Stimulated activated CD8-positive, alpha-beta memory T cell treated with anti-CD3 and anti-CD28 coated beads, Interleukin-4, amount 100 ng/mL, for 1 hour (primary cell): ENCODE measurements around the gene CLTC.
"Not testable (repeated sequence)": the region's sequence is repeated elsewhere in the genome, so short reads cannot be mapped to it uniquely, and the experiment has no call there.

Source experiments
- DNase-seq, 2 donors: peaks; one replicate each; pipeline ENCODE4 v3.0.0-alpha.2; 2020; ENCODE audit warnings: low read depth in 2 of 2, low spot score in 1 of 2

CLTC gene

DNA sequence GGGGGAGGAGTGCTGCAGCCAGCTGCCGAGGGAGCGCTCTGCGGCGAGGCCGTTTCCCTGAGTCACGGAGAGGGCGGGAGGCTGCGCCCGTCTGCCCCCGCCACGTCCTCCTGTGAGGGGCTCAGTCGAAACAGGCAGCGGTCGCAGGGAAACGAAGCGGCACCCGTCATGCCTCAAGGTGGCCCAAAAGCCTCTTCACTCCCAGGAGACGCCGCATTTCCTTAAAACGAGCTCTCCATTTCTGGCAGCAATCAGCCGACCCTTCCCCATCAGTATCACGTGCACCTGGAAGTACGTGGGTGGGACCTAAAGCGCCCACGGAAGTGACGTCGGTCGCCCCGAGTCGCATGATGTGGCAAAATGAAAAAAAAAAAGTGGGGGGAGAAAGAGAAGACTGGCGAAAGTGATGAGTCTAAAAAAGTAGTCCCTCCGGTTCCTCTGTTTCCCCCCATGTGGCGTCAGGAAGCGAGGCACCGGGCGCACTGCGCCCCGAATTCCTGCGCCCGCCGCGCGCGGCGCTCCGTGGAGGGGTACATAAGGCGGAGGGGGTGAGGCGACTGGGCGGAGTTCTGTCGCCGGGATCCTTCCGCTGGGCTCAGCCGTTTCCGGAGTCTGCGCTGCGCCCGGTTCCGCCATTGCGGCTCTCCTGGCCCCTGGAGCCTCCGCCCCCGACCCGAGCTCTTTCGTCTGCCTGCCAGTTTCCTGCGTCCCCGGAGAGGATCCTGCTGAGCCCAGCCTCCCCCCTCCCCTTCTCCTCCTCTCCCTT is at the start of gene CLTC:
Gene CLTC, plus strand, starts transcription at position 598 of the 766 bp plus-strand sequence. CDS start 237 bp downstream, outside the sequence.
- peak; percentile 83 to 84 for DNase-seq

DNA sequence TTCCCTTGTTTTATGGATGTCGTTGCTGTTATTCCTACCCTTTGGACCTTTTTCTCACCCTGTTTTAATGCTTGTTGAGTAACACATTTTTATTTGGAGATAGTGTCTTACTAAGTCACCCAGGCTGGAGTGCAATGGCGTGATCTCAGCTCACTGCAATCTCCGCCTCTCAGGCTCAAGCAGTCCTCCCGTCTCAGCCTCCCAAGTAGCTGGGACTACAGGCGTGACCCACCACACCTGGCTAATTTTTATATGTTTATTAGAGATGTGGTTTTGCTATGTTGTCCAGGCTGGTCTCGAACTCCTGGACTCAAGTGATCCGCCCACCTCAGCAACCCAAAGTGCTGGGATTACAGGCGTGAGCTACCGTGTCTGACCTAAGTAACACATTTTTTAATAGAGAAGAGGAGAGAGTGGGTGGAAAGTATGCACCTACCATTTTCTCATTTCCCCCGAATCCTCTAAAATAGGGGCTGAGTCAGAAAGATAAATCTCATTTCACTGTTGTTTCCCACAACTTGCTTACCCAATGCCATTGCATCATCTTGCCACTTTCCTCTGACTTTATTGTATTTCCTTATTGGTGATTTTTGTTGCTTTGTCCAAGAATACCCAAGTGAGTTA is 47.3 kb upstream of the CLTC start:
- DNase-seq = no peak

DNA sequence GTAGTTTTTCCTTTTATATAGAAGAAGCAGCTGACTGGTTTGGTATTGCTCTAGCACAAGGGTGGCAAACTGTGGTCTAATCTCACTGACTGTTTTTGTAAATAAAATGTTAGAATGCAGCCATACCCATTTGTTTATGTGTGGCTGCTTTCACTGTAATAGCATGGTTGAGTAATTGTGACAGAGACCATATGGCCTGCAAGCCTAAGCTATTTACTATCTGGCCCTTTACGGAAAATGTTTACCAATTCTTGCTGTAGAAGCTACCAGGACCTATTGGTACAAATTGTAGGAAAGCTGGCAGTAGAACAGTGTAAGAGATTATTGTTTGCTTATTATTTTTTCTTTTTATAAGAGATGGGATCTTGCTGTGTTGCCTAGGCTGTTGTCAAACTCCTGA is 35.5 kb upstream of the CLTC start:
- not testable (repeated sequence) for DNase-seq

DNA sequence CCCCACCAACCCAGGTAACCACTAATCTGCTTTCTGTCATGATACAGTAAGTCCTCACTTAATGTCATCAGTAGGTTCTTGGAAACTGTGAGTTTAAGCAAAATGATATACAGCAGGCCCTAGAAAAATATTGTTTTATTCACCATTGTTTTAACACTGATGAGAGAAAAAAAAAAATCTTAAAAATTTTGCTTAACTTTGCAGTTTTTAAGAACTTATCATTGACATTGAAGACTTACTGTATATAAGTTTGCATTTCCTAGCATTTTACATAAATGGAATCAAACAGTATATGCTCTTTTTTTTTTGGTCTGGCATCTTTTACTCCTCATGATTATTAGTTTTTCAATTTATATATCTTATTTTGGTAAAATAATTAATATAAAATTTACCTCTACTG is 19.5 kb upstream of the CLTC start:
- DNase-seq = no peak

DNA sequence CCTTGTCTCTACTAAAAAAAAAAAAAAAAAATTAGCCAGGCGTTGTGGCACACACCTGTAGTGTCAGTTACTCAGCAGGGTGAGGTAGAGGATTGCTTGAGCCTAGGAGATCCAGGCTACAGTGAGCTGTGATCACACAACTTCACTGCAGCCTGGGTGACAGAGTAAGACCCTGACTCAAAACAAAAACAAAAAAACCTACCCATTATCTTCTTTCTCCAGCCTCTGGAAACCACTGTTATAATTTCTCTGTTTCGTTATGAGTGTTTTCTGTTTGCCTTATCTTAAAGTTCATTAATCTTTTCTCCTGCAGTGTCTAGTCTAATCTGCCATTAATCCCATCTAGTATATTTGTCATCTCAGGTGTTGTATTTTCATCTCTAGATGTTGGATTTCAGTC is 18.6 kb upstream of the CLTC start:
- no peak for DNase-seq

DNA sequence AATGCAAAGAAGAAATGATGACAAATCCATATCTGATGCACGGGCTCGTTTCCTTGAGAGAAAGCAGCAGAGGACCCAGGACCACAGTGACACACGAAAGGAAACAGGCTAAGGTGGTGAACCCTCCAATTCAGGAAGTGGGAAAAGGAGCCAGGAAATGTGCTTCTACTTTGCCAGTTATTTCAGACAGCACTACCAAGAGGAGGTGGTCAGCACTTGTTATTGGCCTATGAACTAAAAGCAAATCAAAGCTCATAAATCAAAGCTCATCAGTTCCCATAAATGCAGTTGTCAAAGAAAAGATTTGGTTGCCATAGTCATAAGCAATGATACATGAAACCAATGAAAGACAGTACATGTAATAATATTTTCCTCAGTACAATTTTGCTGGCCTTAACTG is 12.6 kb upstream of the CLTC start:
- no peak for DNase-seq

DNA sequence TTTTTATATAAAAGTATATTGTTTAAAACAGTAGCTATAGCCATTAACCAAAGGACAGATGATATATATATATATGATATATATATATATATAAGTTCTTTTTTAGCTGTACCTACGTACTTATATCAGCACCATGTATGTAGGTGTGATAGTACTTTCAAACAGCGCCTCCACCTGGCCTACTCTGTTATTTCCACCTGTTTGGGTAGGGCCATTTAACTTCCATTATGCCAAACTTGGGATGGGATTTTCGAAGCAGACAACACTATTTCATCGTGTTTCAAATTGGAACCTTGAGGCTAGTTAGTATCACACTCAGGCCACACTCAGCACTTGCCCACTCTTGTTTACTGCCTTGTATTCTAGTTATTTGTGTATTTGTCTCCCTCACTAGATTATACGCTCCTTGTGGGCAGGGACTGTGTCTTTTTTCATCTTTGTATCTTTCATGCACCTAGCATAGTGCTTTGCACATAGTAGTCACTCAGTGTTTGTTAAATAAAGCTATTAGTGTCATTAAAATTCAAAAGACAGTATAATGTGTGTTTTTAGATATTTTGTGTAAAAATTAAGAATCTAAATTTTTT is 11.8 kb upstream of the CLTC start:
- DNase-seq = no peak

DNA sequence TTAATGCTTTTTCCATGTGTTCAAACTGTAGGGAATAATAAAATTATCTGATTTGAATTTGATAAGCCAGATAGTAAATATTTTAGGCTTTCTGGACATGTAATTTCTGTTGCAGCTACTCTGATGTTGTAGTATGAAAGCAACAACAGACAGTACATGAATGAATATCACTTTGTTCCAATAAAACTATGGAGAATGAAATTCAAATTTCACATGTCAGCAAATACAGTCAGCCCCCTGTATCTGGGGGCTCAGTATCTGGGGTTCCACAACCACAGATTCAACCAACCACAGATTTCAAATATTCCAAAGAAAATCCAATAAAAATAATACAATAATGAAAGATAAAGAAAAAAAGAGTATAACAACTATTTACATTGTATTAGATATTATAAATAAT is 8.2 kb upstream of the CLTC start:
- DNase-seq = no peak

DNA sequence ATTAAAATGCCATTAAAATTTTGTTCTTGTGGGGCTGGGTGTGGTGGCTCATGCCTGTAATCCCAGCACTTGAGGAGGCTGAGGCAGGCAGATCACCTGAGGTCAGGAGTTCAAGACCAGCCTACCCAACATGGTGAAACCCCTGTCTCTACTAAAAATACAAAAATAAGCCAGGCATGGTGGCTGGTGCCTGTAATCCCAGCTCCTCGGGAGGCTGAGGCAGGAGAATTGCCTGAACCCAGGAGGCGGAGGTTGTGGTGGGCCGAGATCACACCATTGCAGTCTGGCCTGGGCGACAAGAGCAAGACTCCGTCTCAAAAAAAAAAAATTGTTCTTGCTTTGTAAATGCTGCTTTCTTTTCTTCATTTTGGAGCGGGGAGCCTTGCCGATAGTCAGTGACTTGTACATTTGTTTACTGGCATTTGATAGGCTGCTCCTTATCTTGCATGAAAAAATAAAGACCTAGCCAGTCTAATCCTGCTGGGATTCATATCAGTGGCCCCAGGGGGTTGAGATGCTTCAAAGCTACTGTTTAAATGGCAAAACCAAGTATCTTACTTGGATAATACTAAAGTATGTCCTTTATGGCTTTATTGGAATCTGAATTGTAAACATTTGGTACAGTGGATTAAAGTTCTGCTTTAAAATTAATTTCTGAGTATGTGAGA is 3.3 kb upstream of the CLTC start:
- DNase-seq = no peak

DNA sequence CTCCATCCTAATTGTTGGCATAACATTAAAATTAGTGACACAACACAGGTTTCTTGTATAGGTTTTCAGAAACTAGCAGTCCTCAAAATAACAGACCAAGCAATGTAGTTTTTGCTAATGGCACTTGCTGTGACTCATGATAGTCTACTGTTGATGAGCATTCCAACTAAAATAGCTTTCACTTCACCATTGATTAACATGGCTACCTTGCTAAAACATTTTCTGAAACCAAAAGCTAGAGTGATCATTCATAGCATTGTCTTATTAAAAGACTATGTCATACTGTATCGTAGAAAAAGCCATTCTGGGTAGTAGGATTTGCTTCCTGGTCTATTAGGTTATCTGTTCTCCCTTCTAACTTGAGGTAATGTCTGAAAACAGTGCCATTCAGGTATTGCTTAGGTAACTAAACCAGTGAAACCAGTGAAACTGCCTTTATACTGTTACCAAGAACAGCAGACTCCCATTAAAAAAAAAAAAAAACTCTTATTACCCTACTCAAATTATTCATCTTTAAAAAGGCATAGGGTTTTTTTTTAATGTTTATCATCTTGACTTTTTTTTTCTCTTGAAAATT is 2.5 kb upstream of the CLTC start:
- no peak for DNase-seq

DNA sequence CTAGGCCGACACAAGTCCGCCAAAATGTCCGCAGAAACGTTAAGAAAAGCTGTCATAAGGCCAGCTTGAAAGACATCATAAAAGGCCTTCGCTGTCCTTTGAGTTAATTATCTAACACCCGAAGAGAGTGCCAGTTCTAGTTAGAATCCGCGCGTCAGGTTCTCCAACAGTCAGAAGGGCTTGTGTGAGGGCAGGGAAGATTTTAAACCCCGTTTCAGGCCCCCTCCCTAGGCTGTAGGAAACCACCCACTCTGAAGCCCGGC is 729 bp upstream of the CLTC start:
- no peak for DNase-seq

DNA sequence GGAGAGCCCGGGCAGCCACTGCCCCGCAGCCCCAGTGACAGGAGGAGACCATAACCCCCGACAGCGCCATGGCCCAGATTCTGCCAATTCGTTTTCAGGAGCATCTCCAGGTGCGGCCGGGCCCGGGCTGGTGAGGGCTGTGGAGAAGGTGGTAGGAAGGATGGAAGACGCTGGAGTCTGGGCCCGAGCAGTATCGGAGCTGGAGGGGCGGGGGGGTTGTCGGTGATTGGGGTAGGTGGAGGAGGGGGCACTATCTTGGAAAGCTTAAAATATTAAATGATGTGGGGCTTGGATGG is 317 bp downstream of the CLTC start:
- DNase-seq = no peak

DNA sequence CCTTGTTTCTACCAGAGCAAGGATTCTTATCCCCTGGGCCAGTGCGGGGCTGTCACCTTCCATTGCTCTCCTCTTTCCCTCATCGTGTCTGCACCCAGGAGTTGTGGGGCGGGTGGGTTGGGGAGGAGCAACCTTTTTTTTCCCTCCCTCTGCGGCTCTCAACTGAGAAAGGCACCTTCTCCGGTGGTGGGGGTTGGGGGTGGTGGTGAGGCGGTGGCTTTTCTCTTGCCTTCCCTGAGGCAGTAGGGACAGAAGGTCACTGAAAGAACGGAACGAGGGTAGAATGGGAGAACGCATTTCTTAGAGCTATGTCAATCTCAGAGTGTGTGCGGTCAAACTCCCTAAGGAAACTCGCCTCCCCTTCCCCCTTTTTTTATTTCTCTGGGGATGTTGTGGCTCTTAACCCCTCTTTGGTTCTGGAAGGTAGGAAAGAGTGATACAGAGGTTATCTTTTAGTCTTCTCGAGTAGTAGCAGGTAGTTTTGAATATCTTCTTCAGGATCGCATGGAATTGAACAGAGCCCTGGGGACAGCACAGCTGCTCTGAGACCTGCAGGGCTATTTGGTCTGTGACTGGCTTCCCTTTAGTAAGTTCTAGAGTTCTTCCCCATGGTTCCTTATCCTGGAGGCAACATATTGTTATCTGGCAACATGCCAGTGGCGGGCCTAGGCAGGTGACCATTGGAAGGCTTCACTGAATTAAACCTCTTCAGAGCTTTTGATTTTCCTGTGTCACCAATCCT is 994 bp downstream of the CLTC start:
- DNase-seq = peak in 1 of 2 donors; percentile 17

DNA sequence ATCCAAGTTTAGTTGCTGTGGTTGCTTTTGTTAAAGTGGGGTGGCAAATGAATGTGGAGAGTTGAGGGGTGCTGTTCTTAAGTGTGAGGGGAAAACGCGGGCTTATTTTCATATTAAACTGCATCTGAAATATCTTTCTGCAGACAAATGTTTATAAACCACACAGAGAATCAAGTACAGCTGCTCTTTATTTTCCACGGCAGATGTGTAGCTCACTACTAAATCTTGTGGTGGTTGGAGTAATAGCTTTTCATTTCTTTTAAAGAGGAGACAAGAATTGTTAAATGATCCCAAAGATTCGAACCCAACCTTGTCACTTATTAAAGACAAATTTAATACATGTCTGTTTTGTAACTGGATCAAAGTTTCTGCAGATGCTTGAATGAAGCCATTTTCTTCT is 2.1 kb downstream of the CLTC start:
- DNase-seq = no peak

DNA sequence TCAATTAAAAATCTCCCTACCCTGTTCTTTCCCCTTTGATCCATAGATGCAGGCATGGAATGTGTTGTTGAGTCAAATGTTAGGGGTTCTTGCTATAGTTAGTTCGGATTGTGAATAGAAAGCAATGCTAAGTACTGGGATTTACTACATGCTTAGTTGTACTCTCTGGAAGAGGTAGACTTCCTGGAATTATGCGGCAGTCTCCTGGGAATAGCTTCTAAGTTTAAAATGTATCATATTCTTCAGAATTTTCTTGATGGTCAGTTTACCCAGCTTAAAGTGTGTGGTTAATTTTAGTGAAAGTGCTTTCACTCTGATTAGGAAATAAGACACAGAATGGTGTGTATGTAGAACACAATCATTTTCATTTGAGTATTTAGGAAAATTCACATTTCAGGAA is 3.5 kb downstream of the CLTC start:
- no peak for DNase-seq

DNA sequence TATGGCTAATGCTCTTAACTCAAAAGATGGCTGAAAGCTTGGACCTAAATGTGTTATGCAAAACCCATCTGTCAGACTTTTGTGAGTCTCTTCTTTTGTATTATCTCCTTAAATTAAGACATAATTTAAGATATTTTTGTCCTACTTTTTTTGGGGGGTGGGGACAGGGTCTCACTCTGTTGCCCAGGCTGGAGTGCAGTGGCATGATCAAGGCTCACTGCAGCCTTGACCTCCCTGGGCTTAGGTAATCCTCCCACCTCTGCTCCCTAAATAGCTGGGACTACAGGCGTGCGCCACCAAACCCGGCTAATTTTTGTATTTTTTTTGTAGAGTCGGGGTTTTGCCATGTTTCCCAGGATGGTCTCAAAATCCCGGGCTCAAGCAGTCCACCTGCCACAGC is 7.1 kb downstream of the CLTC start:
- DNase-seq = no peak

DNA sequence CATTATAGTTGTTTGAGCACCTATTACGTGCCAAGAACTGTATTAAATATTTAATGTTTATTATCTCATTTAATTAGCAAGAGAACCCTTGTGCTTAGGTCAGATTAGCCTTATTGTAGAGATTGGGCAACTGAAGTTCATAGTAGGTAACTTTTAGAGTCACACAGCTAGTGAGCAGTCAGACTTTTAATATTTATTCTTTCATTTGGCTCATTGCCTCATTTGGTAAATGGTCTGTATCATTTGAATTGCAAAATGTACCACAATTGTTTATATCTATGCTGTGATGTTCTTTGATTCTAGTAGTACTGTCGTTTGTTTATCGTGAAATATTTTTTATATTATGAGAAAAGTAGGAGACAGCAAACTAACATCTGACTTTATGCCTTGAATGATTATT is 7.6 kb downstream of the CLTC start:
- DNase-seq = no peak

DNA sequence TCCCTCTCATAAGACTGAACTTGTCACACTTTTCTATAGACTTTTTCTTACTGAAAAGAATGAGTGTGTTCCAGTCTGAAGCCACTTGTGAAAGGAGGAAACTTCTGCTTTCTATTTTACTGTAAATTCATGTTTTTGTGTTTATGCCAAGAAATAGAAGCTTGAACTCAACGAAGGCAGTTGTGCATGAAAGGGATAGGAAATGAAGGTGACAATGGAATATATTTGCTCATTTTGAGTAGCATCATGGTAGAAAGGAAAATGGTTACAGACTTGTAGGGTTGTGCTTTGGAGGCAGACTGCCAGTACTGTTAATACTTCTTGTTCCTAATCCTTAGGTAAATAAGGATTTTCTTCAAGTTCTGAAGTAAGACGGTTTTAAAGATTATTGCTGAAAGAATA is 8.1 kb downstream of the CLTC start:
- no peak for DNase-seq

DNA sequence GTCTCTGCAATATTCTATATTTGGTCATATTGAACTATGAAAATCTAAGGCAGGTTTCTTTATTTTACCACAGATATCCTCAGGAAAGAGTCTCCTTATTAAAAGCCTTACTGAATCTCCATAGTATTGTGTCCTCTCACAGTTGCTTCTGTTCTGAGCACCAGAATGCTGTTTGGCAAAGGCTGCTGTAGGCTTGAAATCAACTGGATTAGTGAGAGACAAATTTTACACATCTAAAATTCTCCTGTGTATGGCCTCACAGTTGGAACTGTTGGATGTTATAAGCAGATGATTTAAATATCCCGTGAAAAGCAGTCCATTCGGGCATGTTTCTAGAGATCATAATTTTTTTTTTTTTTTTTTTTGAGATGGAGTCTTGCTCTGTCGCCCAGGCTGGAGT is 9.5 kb downstream of the CLTC start:
- no peak for DNase-seq

DNA sequence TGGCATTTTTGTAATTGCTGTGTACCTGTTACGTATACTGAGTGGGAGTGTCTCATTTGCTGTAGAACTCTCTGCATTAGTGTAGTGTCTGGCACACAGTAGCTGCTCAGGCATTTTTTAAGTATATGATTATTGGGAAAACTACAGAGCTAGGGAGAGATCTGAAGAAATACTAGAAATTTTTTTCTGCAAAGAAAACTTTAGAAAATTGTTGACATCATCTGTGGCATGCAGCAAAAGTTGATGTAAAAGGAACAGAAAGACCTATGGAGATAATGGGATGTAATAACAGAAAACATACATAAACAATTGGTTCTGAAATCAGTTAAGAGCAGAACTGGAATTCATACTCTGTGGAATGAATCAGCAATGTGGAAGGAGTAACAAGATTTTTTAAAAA is 11.6 kb downstream of the CLTC start:
- no peak for DNase-seq

DNA sequence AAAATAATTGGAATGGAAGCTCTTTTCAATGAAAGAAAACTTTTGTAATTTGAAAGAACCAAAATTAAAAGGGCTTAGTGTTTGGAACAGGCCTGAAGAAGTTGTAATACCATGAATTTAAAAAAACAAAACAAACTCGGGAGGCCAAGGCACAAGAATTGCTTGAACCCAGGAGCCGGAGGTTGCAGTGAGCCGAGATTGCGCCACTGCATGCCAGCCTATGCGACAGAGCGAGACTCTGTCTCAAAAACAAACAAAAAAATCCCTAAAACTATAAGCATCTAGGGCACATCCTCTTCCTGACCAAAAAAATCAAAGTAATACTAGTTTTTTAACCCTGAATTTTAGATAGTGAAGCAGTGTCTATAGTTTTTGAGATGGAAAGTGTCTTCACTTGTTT is 12.7 kb downstream of the CLTC start:
- no peak for DNase-seq
